HG02973 (cell line): ENCODE data around the gene UBE2G1.

Source experiments
- ATAC-seq: cut with Tn5 transposase; IDR thresholded peaks from one replicate; pipeline ENCODE4 v1.9.1; 2021; ENCODE audit warnings: moderate library complexity; ENCODE audit not compliant: unreplicated experiment

UBE2G1 gene

GRCh38 chr17:4250887-4251286 is 115.6 kb downstream of the UBE2G1 start:
- ATAC-seq = no peak

GRCh38 chr17:4249452-4250029 is 116.9 kb downstream of the UBE2G1 start:
- ATAC-seq = no peak

GRCh38 chr17:4248504-4249277 is 117.8 kb downstream of the UBE2G1 start:
- ATAC-seq = no peak

GRCh38 chr17:4247971-4248388 is 118.5 kb downstream of the UBE2G1 start:
- ATAC-seq = no peak

GRCh38 chr17:4247361-4247970 is 119.0 kb downstream of the UBE2G1 start:
- ATAC-seq = no peak

- ATAC-seq = no peak
Measured at GRCh38 chr17:4246674-4247073, 119.8 kb downstream of the UBE2G1 start.

GRCh38 chr17:4241535-4241934 is 124.9 kb downstream of the UBE2G1 start:
- ATAC-seq = no peak

GRCh38 chr17:4236456-4236855 is 130.0 kb downstream of the UBE2G1 start:
- ATAC-seq = no peak

GRCh38 chr17:4235372-4236279 is 130.8 kb downstream of the UBE2G1 start:
- no peak for ATAC-seq

GRCh38 chr17:4234401-4234800 is 132.1 kb downstream of the UBE2G1 start:
- no peak for ATAC-seq

GRCh38 chr17:4233668-4234258 is 132.7 kb downstream of the UBE2G1 start:
- ATAC-seq = no peak

- no peak for ATAC-seq
Measured at GRCh38 chr17:4232168-4232813, 134.2 kb downstream of the UBE2G1 start.

GRCh38 chr17:4229627-4230541 is 136.6 kb downstream of the UBE2G1 start:
- no peak for ATAC-seq

- no peak for ATAC-seq
Measured at GRCh38 chr17:4221899-4222659, 144.4 kb downstream of the UBE2G1 start.

- ATAC-seq = no peak
Measured at GRCh38 chr17:4221163-4221562, 145.3 kb downstream of the UBE2G1 start.

- ATAC-seq = no peak
Measured at GRCh38 chr17:4220655-4221054, 145.8 kb downstream of the UBE2G1 start.
